Stimulated activated CD8-positive, alpha-beta memory T cell treated with anti-CD3 and anti-CD28 coated beads, Interleukin-15, amount 100 ng/mL, for 4 hours (primary cell): ENCODE data around the gene PLPP1.

Experiments
- DNase-seq, 2 donors: peaks; one replicate each; pipeline ENCODE4 v3.0.0-alpha.2; 2020; ENCODE audit warnings: low read depth in 2 of 2

PLPP1 gene

GRCh38 chr5:55409775-55410174 is 125.0 kb downstream of the PLPP1 start:
- no peak for DNase-seq

GRCh38 chr5:55407984-55408383 is 126.8 kb downstream of the PLPP1 start:
- DNase-seq = no peak

- DNase-seq = no peak
Observed at GRCh38 chr5:55407059-55407684, 127.6 kb downstream of the PLPP1 start.

GRCh38 chr5:55406292-55406691 is 128.5 kb downstream of the PLPP1 start:
- no peak for DNase-seq

- DNase-seq = no peak
Observed at GRCh38 chr5:55402199-55402598, 132.6 kb downstream of the PLPP1 start.

GRCh38 chr5:55393501-55394175 is 141.1 kb downstream of the PLPP1 start:
- no peak for DNase-seq

GRCh38 chr5:55392669-55393068 is 142.1 kb downstream of the PLPP1 start:
- DNase-seq = no peak

GRCh38 chr5:55391707-55392106 is 143.1 kb downstream of the PLPP1 start:
- DNase-seq = no peak

- no peak for DNase-seq
Observed at GRCh38 chr5:55387865-55388264, 146.9 kb downstream of the PLPP1 start.

GRCh38 chr5:55386356-55386755 is 148.4 kb downstream of the PLPP1 start:
- no peak for DNase-seq

GRCh38 chr5:55385846-55386245 is 148.9 kb downstream of the PLPP1 start:
- no peak for DNase-seq

GRCh38 chr5:55385227-55385626 is 149.5 kb downstream of the PLPP1 start:
- no peak for DNase-seq

- no peak for DNase-seq
Observed at GRCh38 chr5:55384072-55384471, 150.7 kb downstream of the PLPP1 start.

- no peak for DNase-seq
Observed at GRCh38 chr5:55383254-55383653, 151.5 kb downstream of the PLPP1 start.

- no peak for DNase-seq
Observed at GRCh38 chr5:55377810-55378209, 157.0 kb downstream of the PLPP1 start.
